Suprapubic skin (tissue), 4 donors: ENCODE results near the gene STING1.

ENCODE experiments used
- POLR2A ChIP-seq, 2 donors: fragments of 450-650 bp; IDR thresholded peaks; one replicate each; pipeline ENCODE4 v1.6.1; 2017; ENCODE audit warnings: antibody characterized with exemption in 2 of 2, mild to moderate bottlenecking in 2 of 2, moderate library complexity in 2 of 2
- POLR2AphosphoS5 ChIP-seq, 3 donors: sonication (generic); formaldehyde crosslinking; IDR thresholded peaks; one replicate each; pipeline ENCODE4 v1.6.1; 2017; ENCODE audit warnings: antibody characterized with exemption in 3 of 3

DNA sequence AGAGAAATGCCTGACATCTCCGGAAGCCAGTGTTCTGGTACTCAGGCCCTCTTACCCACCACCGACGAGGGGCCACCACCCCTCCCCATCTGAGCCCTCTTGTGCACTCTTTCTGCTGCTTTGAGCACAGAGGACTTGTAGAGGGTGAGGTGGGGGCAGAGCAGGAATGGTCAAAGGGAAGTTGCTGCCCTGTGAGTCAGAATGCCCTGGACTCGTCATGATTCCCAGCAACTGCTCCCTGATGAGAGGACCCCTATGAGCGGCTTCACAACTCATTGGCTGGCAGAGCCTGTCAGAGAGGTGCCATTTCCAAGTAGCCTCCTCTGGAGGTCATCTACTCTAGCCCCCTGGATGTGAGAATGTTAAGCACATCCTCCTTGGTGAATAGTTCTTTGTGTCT lies 20.9 kb downstream of the STING1 start:
- TF ChIP-seq POLR2A (IDR thresholded peaks at IDR 0.05) (no peak), POLR2AphosphoS5 (IDR thresholded peaks at IDR 0.05) (no peak)
